ENCODE measurements around the gene GINS3.

GRCh38 chr16:58365623-58366022 is 26.6 kb upstream of the GINS3 start:
- TF ChIP-seq CTCF (conservative IDR thresholded peaks at IDR 0.05; ENCODE audit: low read depth in 2 of 2) (no peak), EZH2phosphoT487 (IDR thresholded peaks at IDR 0.05; ENCODE audit: unreplicated experiment) (no peak), POLR2AphosphoS5 (IDR thresholded peaks at IDR 0.05; ENCODE audit: low read depth) (no peak), JUNB (IDR thresholded peaks at IDR 0.05; ENCODE audit: unreplicated experiment) (no peak), CREB1 (CRISPR knock-in tag; IDR thresholded peaks at IDR 0.05; ENCODE audit: low read depth) (no peak), EZH2 (IDR thresholded peaks at IDR 0.05; ENCODE audit: low read depth, unreplicated experiment) (no peak), NANOG (IDR thresholded peaks at IDR 0.05; ENCODE audit: borderline replicate concordance) (no peak), ZNF462 (CRISPR knock-in tag; IDR thresholded peaks at IDR 0.05) (no peak), REST (IDR thresholded peaks at IDR 0.05; ENCODE audit: unreplicated experiment) (no peak), ZNF331 (CRISPR knock-in tag; IDR thresholded peaks at IDR 0.05; ENCODE audit: low read depth) (no peak), ZNF114 (CRISPR knock-in tag; IDR thresholded peaks at IDR 0.05) (no peak), ETS1 (IDR thresholded peaks at IDR 0.05) (no peak)

Measured in GM23338 (cell line).